ENCODE measurements around the gene SORCS2. TPM values are rescaled to one million over a fixed set of nuclear protein-coding genes. Genes with fewer than 3 reads are reported as not detected.
A peak's percentile ranks its signal among the peaks of the same experiment; 100 is the strongest.

Gene SORCS2
- total RNA-seq, 1 donor from 2014 or later = 13.8 TPM

GRCh38 chr4:7273738-7274297, 81.5 kb downstream of the SORCS2 start:
- peaks cover 12% of the 10 kb centered on the region for H3K4me1 Mint-ChIP-seq (ENCODE audit: low read depth, unreplicated experiment)
- H3K36me3 Mint-ChIP-seq (ENCODE audit: low read depth, unreplicated experiment) = peaks cover 15% of the 10 kb centered on the region
- H3K27me3 Mint-ChIP-seq (ENCODE audit: low read depth, unreplicated experiment) = peaks cover 11% of the 10 kb centered on the region
- Histone ChIP-seq H3K9me3 (ENCODE audit: insufficient read depth, low read depth, low read length) (no peaks in the 10 kb centered on the region), H3K4me1 (ENCODE audit: insufficient read depth, low read length) (no peaks in the 10 kb centered on the region), H3K9ac (ENCODE audit: low read length) (no peak overlapping the region), H3K79me2 (ENCODE audit: insufficient read depth, low read length) (peaks cover 3% of the 10 kb centered on the region), H3K4me2 (ENCODE audit: low read length) (no peak overlapping the region), H4K20me1 (ENCODE audit: insufficient read depth, low read length) (peaks cover 17% of the 10 kb centered on the region), H3K36me3 (ENCODE audit: insufficient read depth, low read length) (no peaks in the 10 kb centered on the region), H3K27ac (ENCODE audit: low read depth, low read length) (no peak overlapping the region), H3K27me3 (ENCODE audit: insufficient read depth, low read length) (no peaks in the 10 kb centered on the region), H2AFZ (ENCODE audit: low read depth, low read length) (no peak overlapping the region), H3K4me3 (ENCODE audit: insufficient read depth, low read depth, low read length) (no peak overlapping the region)
- peaks cover 20% of the 10 kb centered on the region for H3K9me3 Mint-ChIP-seq (ENCODE audit: unreplicated experiment)
- FAIRE-seq (no peak), DNase-seq (ENCODE audit: low read depth) (no peak)
- no peak overlapping the region for H3K4me3 Mint-ChIP-seq (ENCODE audit: unreplicated experiment)
- no peak overlapping the region for H3K27ac Mint-ChIP-seq (ENCODE audit: unreplicated experiment)
- TF ChIP-seq CTCF (IDR thresholded peaks at IDR 0.05; ENCODE audit: insufficient read depth, low read depth, low read length) = no peak
- TF ChIP-seq EZH2 (IDR thresholded peaks at IDR 0.05; ENCODE audit: insufficient read depth, low read length) = no peak

GRCh38 chr4:7275067-7275466, 82.7 kb downstream of the SORCS2 start:
- no peaks in the 10 kb centered on the region for H3K9me3 ChIP-seq (ENCODE audit: insufficient read depth, low read depth, low read length)
- no peaks in the 10 kb centered on the region for H3K36me3 ChIP-seq (ENCODE audit: insufficient read depth, low read length)
- peaks cover 14% of the 10 kb centered on the region for H3K36me3 Mint-ChIP-seq (ENCODE audit: low read depth, unreplicated experiment)
- H3K4me2 ChIP-seq (ENCODE audit: low read length) = no peak overlapping the region
- peaks cover 20% of the 10 kb centered on the region for H3K9me3 Mint-ChIP-seq (ENCODE audit: unreplicated experiment)
- peaks cover 8% of the 10 kb centered on the region for H3K4me1 ChIP-seq (ENCODE audit: insufficient read depth, low read length)
- H3K27me3 Mint-ChIP-seq (ENCODE audit: low read depth, unreplicated experiment) = peaks cover 11% of the 10 kb centered on the region
- no peak for DNase-seq (ENCODE audit: low read depth)
- H3K4me3 ChIP-seq (ENCODE audit: insufficient read depth, low read depth, low read length) = no peak overlapping the region
- H3K4me3 Mint-ChIP-seq (ENCODE audit: unreplicated experiment) = no peak overlapping the region
- H3K27ac Mint-ChIP-seq (ENCODE audit: unreplicated experiment) = no peak overlapping the region
- peaks cover 24% of the 10 kb centered on the region for H3K4me1 Mint-ChIP-seq (ENCODE audit: low read depth, unreplicated experiment)
- no peak overlapping the region for H3K9ac ChIP-seq (ENCODE audit: low read length)
- H3K79me2 ChIP-seq (ENCODE audit: insufficient read depth, low read length) = peaks cover 3% of the 10 kb centered on the region
- no peaks in the 10 kb centered on the region for H3K27me3 ChIP-seq (ENCODE audit: insufficient read depth, low read length)
- FAIRE-seq = no peak
- peaks cover 17% of the 10 kb centered on the region for H4K20me1 ChIP-seq (ENCODE audit: insufficient read depth, low read length)
- H3K27ac ChIP-seq (ENCODE audit: low read depth, low read length) = no peak overlapping the region
- TF ChIP-seq EZH2 (IDR thresholded peaks at IDR 0.05; ENCODE audit: insufficient read depth, low read length) = no peak
- TF ChIP-seq CTCF (IDR thresholded peaks at IDR 0.05; ENCODE audit: insufficient read depth, low read depth, low read length) = no peak
- no peak overlapping the region for H2AFZ ChIP-seq (ENCODE audit: low read depth, low read length)

DNA sequence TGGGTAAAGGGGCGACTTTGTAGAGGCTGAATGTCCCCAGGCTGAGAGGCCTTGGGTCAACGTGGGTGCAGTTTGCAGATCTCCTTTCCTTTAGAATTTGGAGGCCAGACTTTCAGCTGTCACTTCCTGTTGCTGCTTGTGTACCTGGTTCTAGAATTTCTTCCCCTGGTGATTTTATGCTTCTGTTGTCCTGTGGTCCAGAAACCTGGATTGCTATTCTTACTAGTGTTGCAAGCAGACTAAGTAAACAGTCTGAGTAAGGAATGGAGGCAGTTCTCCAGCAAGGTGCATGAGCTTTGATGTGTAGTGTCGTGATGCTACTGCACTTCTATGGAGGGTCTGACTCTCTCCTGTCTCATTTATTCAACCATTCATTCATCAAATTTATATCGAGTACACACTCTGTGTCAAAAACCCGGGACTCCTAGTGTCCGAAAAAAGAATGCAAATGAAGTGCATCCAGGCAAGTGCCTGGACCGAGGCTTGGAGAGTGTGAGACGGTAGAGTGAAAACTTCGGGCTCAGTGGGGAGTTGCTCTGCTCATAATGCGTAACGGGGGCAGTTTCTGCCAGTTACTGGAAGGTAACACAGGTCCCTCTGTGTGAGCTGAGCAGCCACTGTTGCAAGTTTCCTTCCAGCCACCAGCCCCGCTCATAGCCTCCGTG, 83.3 kb downstream of the SORCS2 start:
- H3K9me3 Mint-ChIP-seq (ENCODE audit: unreplicated experiment) = peaks cover 20% of the 10 kb centered on the region
- peaks cover 14% of the 10 kb centered on the region for H3K36me3 Mint-ChIP-seq (ENCODE audit: low read depth, unreplicated experiment)
- H3K4me1 Mint-ChIP-seq (ENCODE audit: low read depth, unreplicated experiment) = peaks cover 29% of the 10 kb centered on the region
- Histone ChIP-seq H3K36me3 (ENCODE audit: insufficient read depth, low read length) (no peaks in the 10 kb centered on the region), H3K4me3 (ENCODE audit: insufficient read depth, low read depth, low read length) (no peak overlapping the region), H3K27me3 (ENCODE audit: insufficient read depth, low read length) (no peaks in the 10 kb centered on the region), H3K79me2 (ENCODE audit: insufficient read depth, low read length) (peaks cover 3% of the 10 kb centered on the region), H3K27ac (ENCODE audit: low read depth, low read length) (no peak overlapping the region), H3K9ac (ENCODE audit: low read length) (no peak overlapping the region), H3K4me2 (ENCODE audit: low read length) (no peak overlapping the region), H2AFZ (ENCODE audit: low read depth, low read length) (no peak overlapping the region), H3K4me1 (ENCODE audit: insufficient read depth, low read length) (peaks cover 13% of the 10 kb centered on the region), H4K20me1 (ENCODE audit: insufficient read depth, low read length) (peaks cover 17% of the 10 kb centered on the region), H3K9me3 (ENCODE audit: insufficient read depth, low read depth, low read length) (no peaks in the 10 kb centered on the region)
- no peak for TF ChIP-seq EZH2 (IDR thresholded peaks at IDR 0.05; ENCODE audit: insufficient read depth, low read length)
- peak; percentile 9 for TF ChIP-seq CTCF (IDR thresholded peaks at IDR 0.05; ENCODE audit: insufficient read depth, low read depth, low read length)
- DNase-seq (ENCODE audit: low read depth) (no peak), FAIRE-seq (no peak)
- no peak overlapping the region for H3K4me3 Mint-ChIP-seq (ENCODE audit: unreplicated experiment)
- no peak overlapping the region for H3K27ac Mint-ChIP-seq (ENCODE audit: unreplicated experiment)
- peaks cover 11% of the 10 kb centered on the region for H3K27me3 Mint-ChIP-seq (ENCODE audit: low read depth, unreplicated experiment)

Measured in astrocyte (in vitro differentiated cells and primary cell).